GM21367 (cell line): ENCODE data around the gene LCE3A.
"Not testable (repeated sequence)": the region's sequence is repeated elsewhere in the genome, so short reads cannot be mapped to it uniquely, and the experiment has no call there.

ENCODE experiments used
- ATAC-seq: cut with Tn5 transposase; IDR thresholded peaks from one replicate; pipeline ENCODE4 v1.9.1; 2021; ENCODE audit not compliant: unreplicated experiment

LCE3A gene, protein sequence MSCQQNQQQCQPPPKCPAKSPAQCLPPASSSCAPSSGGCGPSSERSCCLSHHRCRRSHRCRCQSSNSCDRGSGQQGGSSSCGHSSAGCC

DNA sequence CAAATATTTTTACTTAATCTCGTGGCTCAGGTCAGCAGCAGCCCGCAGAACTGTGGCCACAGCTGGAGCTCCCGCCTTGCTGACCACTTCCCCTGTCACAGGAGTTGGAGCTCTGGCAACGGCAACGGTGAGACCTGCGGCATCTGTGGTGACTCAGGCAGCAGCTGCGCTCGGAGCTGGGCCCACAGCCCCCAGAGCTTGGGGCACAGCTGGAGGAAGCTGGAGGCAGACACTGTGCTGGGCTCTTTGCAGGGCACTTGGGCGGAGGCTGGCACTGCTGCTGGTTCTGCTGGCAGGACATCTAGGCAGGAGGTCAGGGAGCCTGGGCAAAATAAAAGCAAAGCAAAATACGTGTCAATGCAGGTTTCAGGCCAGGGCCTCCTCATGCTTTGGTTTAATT is at the start of gene LCE3A:
LCE3A (minus strand) TSS at position 301 of the 400 bp plus-strand sequence; CDS start at position 301, 0 bp downstream.
- no peak for ATAC-seq

DNA sequence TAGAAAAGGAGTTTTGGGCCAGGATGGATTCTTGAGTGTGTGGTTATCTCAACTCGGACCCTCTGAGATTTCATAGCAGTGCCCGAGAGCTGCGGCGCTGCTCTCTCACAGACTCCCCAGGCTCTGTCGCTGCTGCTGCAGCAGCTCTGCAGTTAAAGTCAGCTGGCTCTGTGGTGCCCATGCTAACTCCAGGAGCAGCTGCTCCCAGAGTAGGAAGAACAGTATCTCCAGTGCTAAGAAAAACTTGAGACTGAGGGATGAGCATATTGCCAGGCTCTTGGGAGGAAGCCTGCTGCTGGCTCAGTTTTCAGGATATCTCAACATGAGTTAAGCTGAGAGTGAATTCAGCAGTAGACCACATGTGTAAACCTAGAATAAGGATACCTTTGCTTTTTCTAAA is 44.7 kb upstream of the LCE3A start:
- no peak for ATAC-seq

DNA sequence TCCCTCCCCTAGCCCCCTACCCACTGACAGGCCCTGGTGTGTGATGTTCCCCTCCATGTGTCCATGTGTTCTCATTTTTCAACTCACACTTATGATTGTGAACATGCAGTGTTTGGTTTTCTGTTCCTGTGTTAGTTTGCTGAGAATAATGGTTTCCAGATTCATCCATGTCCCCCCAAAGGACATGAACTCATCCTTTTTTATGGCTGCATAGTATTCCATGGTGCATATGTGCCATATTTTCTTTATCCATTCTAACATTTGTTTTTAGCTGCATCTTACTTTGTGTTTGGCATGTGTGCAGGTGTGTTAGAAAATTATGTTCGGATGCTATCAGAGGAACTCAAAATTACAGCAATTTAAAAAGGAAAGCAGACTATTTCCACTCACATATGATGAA is 43.3 kb upstream of the LCE3A start:
- ATAC-seq: not testable (repeated sequence)

DNA sequence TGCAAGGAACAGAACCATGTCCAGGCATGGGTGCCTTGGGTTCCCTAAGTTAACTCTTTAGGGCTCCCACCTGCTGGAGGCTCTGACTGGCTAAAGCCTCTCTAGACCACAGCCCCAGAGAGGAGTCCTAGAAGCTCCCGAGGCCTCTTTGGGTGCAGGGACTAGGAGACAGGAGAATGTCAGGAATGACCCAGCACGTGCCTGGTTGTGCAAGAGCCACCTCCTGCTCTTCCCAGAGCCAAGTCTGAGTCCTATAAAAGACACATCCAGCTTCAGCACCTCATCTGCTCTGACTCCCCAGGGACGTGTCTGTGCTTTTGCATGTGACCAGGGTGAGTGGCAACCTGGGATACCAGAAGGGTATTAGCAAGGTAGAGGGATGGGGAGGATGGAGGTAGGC is 40.2 kb upstream of the LCE3A start, which contains the start of gene LCE2D:
LCE2D (plus strand) TSS at position 283 of the 400 bp plus-strand sequence. CDS start 726 bp downstream, outside the sequence.
- no peak for ATAC-seq

DNA sequence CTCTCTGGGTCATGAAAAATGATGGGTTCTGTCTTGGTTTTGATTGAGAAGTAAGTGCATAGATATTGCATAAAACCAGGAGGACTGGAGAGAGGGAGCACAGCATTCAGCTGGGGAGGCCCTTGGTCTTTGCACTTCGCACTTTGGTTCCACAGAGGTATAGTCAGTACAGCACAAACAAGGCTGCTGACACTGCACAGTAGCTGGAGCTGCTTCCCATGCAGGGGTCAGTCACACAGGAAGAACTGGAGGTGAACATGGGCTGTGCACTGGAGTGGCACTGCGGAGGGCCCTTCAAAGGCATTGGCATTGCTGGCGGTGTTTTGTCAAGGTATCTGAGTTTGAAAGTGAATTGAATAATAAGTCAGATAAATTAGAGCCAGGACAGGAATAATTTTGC is 35.7 kb upstream of the LCE3A start:
- ATAC-seq: no peak

DNA sequence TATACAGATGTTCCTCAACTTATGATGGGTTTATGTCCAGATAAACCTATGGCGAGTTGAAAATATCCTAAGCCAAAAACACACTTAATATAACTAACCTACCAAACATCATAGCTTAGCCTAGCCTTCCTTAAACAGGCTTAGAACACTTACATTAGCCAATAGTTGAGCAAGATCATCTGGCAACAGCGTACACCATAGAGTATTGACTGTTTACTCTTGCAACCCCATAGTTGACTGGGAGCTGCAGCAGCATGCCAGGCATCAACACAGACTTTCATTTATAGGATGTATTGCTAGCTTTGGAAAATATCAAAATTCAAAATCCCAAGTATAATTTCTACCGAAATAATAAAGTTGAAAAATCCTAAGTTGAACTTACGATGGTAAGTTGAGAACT is 34.8 kb upstream of the LCE3A start:
- ATAC-seq: no peak

DNA sequence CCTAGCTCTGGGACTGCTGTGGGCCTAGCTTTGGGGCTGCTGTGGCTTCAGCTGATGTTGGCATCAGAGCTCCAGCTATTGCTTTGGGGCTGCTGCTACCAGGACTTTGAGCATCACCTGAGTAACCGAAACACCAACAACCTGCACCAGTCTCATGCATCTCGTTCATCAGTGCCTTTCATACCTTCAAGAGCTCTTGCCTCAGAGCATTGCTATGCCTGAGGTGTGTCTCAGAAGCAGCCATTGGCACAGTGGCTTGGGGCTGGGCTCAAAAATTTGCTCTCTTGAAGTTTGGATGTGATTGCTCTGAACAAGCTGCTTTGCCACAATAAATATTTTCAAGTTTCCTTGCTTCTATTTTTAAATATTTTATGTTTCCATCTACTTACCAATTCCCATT is 33.6 kb upstream of the LCE3A start:
- ATAC-seq: no peak

DNA sequence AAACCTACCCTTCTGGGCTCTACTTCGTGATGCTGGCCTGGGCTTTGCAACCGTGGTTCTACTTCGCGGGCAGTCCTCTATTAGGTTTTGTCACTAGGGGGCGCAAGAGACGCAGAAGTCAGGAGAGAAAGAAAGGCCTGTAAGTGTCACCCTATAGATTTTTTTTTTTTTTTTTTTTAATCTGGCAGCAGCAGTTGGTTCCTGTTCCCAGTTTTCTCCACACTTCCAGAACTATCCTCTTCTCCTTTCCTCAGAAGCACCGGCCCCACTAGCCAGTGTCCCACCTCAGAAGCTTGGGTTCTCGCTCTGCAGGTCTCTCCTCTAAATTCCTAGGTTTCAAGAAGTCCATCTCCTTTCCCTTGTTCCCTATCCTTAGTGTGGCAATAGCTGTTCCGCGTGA is 31.2 kb upstream of the LCE3A start:
- no peak for ATAC-seq

DNA sequence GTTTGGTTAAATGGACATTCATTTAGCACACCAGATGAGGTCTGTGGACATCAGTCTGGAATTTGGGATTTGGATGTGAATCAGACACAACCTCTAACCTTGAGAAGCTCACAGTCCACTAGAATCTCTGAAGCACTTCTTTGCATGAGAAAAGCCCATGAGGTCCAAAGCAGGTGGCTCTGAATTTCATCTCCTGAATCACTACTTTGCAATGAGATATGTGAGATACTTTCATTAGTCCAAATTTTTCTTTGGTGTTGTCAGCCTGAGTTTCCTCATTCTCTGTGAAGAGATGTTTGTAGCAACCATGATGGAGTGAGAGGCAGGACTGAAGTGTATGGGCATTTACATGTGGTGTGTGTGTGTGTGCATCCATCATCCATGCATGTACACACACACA is 23.8 kb upstream of the LCE3A start:
- ATAC-seq: no peak

DNA sequence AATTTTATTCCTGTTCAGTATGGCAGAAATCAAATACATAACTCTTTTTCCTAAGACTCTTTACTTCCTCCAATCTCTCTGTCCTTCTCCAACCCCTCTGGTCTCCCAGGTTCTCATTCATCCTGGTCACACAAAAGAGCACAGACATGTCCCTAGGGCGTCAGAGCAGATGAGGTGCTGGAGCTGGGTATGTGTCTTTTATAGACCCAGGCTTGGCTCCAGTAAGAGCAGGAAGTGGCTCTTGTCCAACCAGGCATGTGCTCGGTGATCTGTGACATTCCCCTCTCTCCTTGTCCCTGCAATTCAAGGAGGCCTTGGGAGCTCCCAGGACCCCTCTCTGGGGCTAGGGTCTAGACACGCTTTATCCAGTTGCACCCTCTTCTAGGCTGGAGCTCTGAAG is 22.2 kb upstream of the LCE3A start:
- ATAC-seq: no peak

DNA sequence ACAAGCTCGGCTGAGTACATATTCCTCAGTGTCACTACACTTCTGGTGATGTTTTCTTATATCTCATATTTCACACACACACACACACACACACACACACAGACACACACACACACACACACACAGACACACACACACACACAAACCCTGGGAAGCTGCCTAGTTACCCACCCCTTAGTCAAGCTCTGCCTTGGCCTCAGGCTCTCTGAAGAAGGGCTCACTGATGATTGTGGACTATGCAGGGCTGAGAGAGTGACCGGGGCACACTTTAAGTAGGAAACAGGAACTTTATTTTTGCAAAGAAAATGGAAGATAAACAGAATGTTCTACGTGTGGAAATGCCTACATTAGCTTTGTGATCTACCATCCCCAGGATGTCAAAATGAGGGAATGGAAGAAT is 21.0 kb upstream of the LCE3A start:
- no peak for ATAC-seq

DNA sequence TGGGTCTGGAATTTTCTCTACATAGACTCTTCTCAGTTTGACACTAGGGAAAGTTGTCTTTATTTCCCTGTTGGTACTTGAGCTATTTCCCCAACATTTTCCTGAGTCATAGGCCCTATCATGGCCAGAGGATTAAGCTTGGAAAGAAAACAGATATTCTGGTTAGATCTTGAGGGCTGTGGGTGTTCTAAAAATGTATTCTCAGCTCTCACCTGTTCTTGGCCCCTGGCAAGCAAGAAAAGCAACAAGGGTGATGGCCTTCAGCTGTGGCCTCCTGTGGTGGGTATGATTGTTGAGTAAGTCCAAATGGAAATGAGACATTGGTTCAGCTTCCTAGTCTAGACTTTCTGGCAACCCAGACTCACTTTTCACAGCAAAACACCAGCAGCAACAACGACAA is 17.4 kb upstream of the LCE3A start:
- ATAC-seq: no peak

DNA sequence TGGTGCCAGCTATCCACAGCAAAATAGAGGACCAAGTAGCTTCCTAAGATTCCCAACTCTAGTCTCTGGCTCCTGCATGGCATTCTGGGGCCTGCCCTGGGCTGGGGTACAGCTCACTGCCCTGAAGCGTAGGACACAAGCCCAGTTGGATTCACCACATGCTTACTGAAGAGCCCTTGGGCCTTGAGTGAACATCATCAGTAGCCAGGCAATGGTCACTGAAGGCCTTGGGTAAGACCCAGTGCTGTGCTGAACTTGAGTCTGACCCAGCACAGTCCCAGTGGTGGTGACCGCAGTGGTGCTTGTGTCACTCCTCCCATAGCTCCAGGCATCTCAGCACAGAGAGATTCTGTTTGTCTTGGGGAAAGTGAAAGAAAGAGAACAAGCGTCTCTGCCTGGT is 7.7 kb upstream of the LCE3A start:
- no peak for ATAC-seq

DNA sequence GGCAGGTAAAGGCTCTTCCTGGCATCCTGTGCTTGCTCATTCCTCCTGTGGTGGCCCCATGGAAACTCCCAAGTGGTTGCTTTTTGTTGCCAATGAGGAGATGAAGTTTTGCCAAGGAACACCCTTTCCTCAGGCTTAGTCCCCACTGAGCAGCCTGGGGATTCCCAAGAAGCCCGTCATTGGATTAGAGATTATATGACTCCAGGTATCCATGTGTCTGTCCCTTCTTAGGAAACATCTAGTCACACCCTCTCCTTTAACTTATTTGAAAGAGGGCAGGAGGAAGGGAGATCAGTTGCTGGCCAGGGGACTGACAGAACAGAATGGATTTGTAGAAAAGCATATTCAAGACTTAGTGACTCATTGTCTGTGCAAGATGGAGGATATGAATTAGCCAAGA is 3.8 kb upstream of the LCE3A start:
- ATAC-seq: no peak

DNA sequence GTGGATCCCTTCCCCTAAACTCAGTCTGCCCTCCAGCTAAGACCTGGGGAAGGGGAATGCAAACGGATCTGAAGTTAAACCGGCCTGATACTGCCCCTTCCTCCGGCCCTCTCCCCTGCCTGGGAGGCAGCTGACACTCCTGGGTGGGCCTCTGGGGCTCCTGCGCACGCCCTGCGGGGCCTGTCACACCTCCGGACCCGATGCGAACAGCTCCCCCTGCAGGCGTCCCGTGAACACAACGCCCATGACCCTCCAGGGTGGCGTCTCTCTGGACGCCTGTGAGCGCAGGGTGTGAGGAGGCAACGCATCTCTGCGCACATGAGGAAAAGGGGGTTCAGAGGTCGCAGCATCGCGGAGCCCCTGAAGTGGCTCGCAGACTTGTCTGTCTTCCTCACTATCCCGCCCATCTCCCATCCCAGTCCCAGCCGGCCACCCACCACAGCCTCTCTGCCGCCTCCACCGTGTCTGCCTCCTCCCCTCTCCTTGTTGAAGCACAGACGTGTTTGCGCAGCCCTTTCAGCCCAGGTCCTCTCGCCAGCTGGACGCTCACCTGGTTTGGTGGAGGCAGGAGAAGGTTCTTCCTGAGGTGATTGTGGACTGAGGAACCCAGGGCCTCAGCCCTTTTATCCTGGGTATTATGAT is 421 bp upstream of the LCE3A start:
- ATAC-seq: no peak

DNA sequence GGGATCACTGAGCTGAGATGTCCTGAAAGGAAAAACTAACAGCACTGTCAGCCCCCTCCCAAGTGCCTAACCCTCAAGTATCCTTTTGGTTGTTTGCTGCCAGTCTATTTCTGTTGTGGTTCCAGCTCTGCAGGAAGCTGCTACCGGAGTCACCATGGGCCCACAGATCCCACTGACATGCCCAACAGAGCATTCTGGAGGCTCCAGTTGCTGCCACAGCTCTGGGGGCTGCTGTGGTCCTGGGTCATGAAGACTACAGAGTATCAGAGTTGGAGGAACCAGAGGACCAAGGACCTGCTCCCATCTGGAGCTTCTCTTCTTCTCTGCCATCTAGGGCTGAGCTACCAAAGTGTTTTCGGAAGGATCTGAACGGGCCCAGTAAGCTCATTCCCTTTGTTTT is 910 bp downstream of the LCE3A start:
- ATAC-seq: no peak

DNA sequence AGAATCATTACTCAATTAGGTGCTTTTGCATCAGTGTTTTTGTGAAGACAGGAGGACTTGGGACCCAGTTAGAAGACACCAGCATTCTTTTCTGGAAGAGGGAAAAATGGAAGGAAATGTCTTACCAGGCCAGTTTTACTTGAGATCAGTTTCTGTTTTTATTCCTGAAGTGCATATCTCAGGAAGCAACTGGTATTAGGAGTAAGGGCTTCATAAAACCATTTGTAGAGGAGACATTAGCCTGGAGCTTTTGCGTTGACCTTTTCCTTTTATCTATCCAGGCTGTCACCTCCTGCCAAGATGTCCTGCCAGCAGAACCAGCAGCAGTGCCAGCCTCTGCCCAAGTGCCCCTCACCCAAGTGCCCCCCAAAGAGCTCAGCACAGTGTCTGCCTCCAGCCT is 9.4 kb downstream of the LCE3A start, which contains the start of gene LCE3B:
LCE3B (plus strand) TSS at position 301 of the 400 bp plus-strand sequence; CDS start at position 301, 0 bp downstream.
- no peak for ATAC-seq

DNA sequence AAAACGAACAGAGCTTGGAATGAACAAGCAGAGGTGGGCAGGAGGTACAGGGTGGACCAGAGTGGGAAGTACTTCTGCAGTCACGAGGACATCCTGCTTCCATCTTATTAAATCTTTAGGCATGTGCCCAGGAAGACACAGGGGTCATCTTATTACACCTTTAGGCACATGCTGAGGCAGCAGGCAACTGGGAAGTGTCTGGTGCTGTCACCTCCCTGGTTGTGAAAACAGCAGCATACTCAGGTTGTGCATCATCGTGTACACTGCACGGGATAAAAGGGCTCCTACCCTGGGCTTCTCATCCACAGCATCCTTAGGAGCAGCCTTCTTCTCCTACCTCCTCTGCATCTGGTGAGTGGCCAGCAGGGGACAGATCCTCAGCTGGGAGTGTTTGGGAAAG is 23.0 kb downstream of the LCE3A start, which contains the start of gene LCE3C:
LCE3C (plus strand) TSS at position 301 of the 400 bp plus-strand sequence. CDS start 498 bp downstream, outside the sequence.
- ATAC-seq: no peak

DNA sequence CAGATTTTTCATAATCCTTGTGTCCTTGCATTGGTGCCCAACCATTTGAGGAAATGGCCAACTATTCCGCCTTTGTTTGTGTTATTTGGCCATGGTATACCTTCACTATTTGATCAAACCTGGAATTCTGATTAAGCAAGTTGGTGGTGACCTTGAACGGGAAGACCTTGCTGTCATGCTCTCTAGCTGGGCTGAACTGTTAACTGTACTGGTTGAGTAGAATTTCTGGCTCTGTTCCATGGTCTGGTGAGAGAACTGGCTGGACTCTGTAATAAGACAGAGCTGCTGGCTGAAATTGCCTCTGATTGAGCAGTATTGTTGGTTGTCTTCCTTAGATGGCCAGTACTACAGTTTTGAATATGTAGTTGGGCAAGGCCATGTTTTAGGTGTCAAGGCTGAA is 25.9 kb downstream of the LCE3A start:
- no peak for ATAC-seq

DNA sequence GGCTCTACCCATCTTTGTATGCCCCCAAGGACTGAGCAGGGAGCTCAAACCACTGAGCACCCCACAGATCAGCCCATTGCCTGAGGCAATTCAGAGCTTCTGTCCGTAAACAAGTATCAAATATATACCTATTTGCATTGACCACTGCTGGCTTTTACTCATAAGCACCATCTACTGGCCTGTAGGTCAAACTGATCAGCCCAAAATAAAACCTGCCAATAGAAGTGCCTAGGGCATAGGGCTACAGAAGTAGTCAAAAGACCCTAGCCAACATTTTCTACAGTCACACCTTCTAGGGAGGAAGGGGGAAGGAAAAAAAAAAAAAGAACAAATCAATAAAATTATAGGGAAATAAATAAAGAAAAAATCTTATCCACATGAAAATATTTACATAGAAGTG is 37.3 kb downstream of the LCE3A start:
- no peak for ATAC-seq

DNA sequence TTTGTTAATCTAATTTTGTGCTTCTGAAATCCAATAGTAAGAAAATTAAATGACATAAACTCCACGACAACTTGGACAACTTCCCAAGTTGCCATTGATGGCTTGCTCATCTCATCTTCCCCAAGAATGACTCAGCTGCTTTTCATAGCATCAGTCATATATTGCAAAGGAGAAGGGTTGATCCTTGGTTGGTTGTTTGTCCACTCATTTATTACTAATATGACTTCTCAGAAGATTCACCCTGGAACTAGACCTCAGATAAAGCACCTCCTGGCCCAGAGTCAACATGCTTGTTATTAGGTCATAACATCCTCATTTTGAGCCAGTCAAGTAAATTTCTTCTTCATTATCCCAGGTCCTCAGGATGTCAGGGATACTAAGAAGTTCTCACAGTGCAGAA is 40.3 kb downstream of the LCE3A start:
- ATAC-seq: no peak

DNA sequence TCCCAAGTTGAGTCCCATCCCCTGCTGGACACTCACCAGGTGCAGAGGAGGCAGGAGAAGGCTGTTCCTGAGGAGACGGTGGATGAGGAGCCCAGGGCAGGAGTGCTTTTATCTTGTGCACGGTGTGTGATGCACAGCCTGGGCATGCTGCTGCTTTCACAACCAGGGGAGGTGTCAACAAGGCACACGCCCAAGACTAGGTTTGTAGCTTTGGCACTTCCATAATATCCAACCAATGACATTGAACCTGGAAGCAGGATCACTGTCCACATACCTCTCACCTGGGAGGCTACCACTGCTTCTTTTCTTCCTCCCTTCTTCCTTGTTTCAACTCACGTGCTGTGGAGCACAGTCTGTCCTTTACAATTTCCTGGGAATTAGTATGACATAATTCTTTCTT is 42.5 kb downstream of the LCE3A start, which contains the start of gene LCE3D:
LCE3D (minus strand) TSS at position 84 of the 400 bp plus-strand sequence. CDS start 580 bp downstream, outside the sequence.
- ATAC-seq: no peak

DNA sequence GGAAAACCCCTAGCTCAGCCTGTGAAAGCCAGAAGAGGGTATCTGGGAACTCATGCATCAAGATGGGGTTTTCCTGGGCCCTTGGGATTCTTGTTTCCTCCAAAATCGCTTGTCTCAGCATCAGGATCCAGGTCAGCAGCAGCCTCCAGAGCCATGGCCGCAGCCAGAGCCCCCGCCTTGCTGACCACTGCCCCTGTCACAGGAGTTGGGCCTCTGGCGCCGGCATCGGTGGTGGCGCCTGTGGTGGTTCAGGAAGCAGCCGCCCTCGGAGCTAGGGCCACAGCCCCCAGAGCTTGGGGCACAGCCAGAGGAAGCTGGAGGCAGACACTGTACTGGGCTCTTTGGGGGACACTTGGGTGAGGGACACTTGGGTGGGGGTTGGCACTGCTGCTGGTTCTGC is 43.4 kb downstream of the LCE3A start:
- ATAC-seq: not testable (repeated sequence)
